Stimulated activated CD4-positive, alpha-beta T cell treated with anti-CD3 and anti-CD28 coated beads, Interleukin-12 subunit alpha, Interleukin-12 subunit beta, amount 100 ng/mL, for 4 hours (primary cell): ENCODE measurements around the gene MMP20.
A peak's percentile ranks its signal among the peaks of the same experiment; 100 is the strongest.
"Not testable (repeated sequence)": the region's sequence is repeated elsewhere in the genome, so short reads cannot be mapped to it uniquely, and the experiment has no call there.

Experiments used
- DNase-seq: peaks from one replicate; pipeline ENCODE4 v3.0.0-alpha.2; 2020

Gene MMP20

GRCh38 chr11:102625177-102625576 lies at the start of gene MMP20:
MMP20 (minus strand) TSS chr11:102625332; CDS start chr11:102625319, 13 bp downstream.
- no peak for DNase-seq

GRCh38 chr11:102669664-102670063 lies 44.5 kb upstream of the MMP20 start:
- no peak for DNase-seq

GRCh38 chr11:102666331-102666957 lies 41.3 kb upstream of the MMP20 start:
- DNase-seq: no peak

GRCh38 chr11:102664001-102664752 lies 39.0 kb upstream of the MMP20 start:
- DNase-seq: peak; percentile 4

- no peak for DNase-seq
These were observed 37.5 kb upstream of the MMP20 start for GRCh38 chr11:102662607-102663006.

GRCh38 chr11:102661040-102661439 lies 35.9 kb upstream of the MMP20 start:
- DNase-seq: no peak

GRCh38 chr11:102656528-102656927 lies 31.4 kb upstream of the MMP20 start:
- DNase-seq: no peak

- no peak for DNase-seq
These were observed 30.4 kb upstream of the MMP20 start for GRCh38 chr11:102655547-102655946.

- DNase-seq: no peak
These were observed 29.6 kb upstream of the MMP20 start for GRCh38 chr11:102654761-102655160.

GRCh38 chr11:102653744-102654291 lies 28.7 kb upstream of the MMP20 start:
- DNase-seq: no peak

GRCh38 chr11:102647430-102647829 lies 22.3 kb upstream of the MMP20 start:
- DNase-seq: no peak

GRCh38 chr11:102643941-102644340 lies 18.8 kb upstream of the MMP20 start:
- DNase-seq: no peak

- DNase-seq: no peak
These were observed 15.8 kb upstream of the MMP20 start for GRCh38 chr11:102640946-102641345.

- no peak for DNase-seq
These were observed 14.5 kb upstream of the MMP20 start for GRCh38 chr11:102639656-102640055.

GRCh38 chr11:102637731-102638130 lies 12.6 kb upstream of the MMP20 start:
- no peak for DNase-seq

GRCh38 chr11:102633385-102634026 lies 8.4 kb upstream of the MMP20 start:
- DNase-seq: no peak

GRCh38 chr11:102632026-102632425 lies 6.9 kb upstream of the MMP20 start:
- no peak for DNase-seq

- DNase-seq: no peak
These were observed 5.7 kb upstream of the MMP20 start for GRCh38 chr11:102630598-102631448.

- not testable (repeated sequence) for DNase-seq
These were observed 4.8 kb upstream of the MMP20 start for GRCh38 chr11:102629908-102630307.

GRCh38 chr11:102626676-102627075 lies 1.5 kb upstream of the MMP20 start:
- DNase-seq: no peak

GRCh38 chr11:102623998-102624397 lies 1.1 kb downstream of the MMP20 start:
- no peak for DNase-seq

GRCh38 chr11:102623128-102623527 lies 2.0 kb downstream of the MMP20 start:
- DNase-seq: no peak

- DNase-seq: no peak
These were observed 2.9 kb downstream of the MMP20 start for GRCh38 chr11:102622258-102622657.
